Uterus (tissue), 2 donors: ENCODE results near the gene STXBP4.

ENCODE experiments used
- POLR2A ChIP-seq, 2 donors: fragments of 450-650 bp; IDR thresholded peaks; one replicate each; pipeline ENCODE4 v1.6.1; 2016; ENCODE audit warnings: antibody characterized with exemption in 2 of 2, mild to moderate bottlenecking in 1 of 2, moderate library complexity in 1 of 2
- TF ChIP-seq, protein P1 (sequence below), 4 experiments: fragments of 200-600 bp in 2 of 4; fragments of 450-650 bp in 2 of 4; sonication (generic) in 2 of 4; IDR thresholded peaks; one replicate each; pipeline ENCODE4 v1.5.1; 2016 to 2019; ENCODE audit warnings: antibody characterized with exemption in 4 of 4, mild to moderate bottlenecking in 2 of 4, moderate library complexity in 1 of 4

GRCh38 chr17:54974759-54975158, 6.2 kb downstream of the STXBP4 start:
- TF ChIP-seq, protein P1, sequence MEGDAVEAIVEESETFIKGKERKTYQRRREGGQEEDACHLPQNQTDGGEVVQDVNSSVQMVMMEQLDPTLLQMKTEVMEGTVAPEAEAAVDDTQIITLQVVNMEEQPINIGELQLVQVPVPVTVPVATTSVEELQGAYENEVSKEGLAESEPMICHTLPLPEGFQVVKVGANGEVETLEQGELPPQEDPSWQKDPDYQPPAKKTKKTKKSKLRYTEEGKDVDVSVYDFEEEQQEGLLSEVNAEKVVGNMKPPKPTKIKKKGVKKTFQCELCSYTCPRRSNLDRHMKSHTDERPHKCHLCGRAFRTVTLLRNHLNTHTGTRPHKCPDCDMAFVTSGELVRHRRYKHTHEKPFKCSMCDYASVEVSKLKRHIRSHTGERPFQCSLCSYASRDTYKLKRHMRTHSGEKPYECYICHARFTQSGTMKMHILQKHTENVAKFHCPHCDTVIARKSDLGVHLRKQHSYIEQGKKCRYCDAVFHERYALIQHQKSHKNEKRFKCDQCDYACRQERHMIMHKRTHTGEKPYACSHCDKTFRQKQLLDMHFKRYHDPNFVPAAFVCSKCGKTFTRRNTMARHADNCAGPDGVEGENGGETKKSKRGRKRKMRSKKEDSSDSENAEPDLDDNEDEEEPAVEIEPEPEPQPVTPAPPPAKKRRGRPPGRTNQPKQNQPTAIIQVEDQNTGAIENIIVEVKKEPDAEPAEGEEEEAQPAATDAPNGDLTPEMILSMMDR (IDR thresholded peaks at IDR 0.05), result no peak
- TF ChIP-seq POLR2A (IDR thresholded peaks at IDR 0.05), result no peak
